ENCODE data around the gene RAB23. TPM values are rescaled to one million over a fixed set of nuclear protein-coding genes. Genes with fewer than 3 reads are reported as not detected.

Gene RAB23
- total RNA-seq, 2 experiments from 2014 or later = 3.5 to 4.1 TPM

DNA sequence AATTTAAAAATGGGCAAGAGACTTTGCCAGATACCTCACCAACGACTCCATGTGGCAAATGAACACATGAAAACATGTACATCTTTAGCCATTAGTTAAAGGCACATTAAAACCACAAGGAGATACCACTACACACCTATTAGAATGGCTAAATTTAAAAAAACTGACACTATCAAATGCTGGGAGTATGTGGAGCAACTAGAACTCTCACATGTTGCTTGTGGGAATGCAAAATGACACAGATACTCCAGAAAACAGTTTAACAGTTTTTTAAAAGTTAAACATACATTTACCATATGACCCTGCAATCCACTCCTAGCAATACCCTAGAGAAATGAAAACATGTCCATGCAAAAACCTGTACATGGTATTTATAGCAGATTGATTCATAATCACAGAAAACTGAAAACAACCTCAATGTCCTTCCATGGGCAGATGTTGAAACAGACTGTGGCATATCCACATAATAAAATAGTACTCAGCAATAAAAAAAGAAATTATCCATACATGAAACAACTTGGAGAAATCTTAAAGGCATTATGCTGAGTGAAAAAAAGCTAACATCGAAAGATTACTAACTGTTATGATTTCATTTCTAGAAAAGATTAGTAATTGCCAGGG lies 1.9 kb downstream of the RAB23 start:
- H3K36me3 ChIP-seq (ENCODE audit: insufficient read depth, low read length) = no peaks in the 10 kb centered on the region; the same call in 1 of the 2 replicates
- H3K9me3 ChIP-seq (ENCODE audit: low read length) = 0 out of 2 replicates have a peak, but pooled peaks cover 6% of the 10 kb centered on the region
- H4K20me1 ChIP-seq (ENCODE audit: insufficient read depth, low read length) = 0 out of 2 replicates have a peak, but pooled peaks cover 8% of the 10 kb centered on the region
- no TSS peak for BruUV-seq (replicated peaks)
- H3K27ac ChIP-seq (ENCODE audit: low read depth, low read length, poor library complexity, severe bottlenecking) = no peak overlapping the region
- H3K9me2 ChIP-seq (ENCODE audit: insufficient read depth, low read length) = no peaks in the 10 kb centered on the region
- intact Hi-C loops (cut with micrococcal nuclease; ENCODE audit: unreplicated experiment) = no loop called here
- no peak overlapping the region for H2AFZ ChIP-seq (ENCODE audit: low read length)
- ChIA-PET POLR2A (interaction anchor here (1.0 kb wide), 1 partner anchor 9 kb away, joined by 6 read pairs; no protein-coding TSS in a partner anchor), CTCF (ENCODE audit: unreplicated experiment) (no interaction called here)
- peaks cover 15% of the 10 kb centered on the region for H3K4me1 ChIP-seq (ENCODE audit: insufficient read depth, low read length, poor library complexity, severe bottlenecking)
- no peak for DNase-seq (ENCODE audit: low spot score)
- peak overlapping the region; percentile 6; the same call in 1 of the 2 replicates for H3K4me2 ChIP-seq (ENCODE audit: low read length)
- H3K4me3 ChIP-seq (ENCODE audit: low read depth, low read length, poor library complexity, severe bottlenecking) = no peak overlapping the region
- H3K79me2 ChIP-seq (ENCODE audit: insufficient read depth, low read depth, low read length) = peaks cover 13% of the 10 kb centered on the region; the same call in 1 of the 2 replicates
- TF ChIP-seq, protein P1, sequence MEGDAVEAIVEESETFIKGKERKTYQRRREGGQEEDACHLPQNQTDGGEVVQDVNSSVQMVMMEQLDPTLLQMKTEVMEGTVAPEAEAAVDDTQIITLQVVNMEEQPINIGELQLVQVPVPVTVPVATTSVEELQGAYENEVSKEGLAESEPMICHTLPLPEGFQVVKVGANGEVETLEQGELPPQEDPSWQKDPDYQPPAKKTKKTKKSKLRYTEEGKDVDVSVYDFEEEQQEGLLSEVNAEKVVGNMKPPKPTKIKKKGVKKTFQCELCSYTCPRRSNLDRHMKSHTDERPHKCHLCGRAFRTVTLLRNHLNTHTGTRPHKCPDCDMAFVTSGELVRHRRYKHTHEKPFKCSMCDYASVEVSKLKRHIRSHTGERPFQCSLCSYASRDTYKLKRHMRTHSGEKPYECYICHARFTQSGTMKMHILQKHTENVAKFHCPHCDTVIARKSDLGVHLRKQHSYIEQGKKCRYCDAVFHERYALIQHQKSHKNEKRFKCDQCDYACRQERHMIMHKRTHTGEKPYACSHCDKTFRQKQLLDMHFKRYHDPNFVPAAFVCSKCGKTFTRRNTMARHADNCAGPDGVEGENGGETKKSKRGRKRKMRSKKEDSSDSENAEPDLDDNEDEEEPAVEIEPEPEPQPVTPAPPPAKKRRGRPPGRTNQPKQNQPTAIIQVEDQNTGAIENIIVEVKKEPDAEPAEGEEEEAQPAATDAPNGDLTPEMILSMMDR (conservative IDR thresholded peaks at IDR 0.05; ENCODE audit: low read length) = no peak
- no peak for TF ChIP-seq EZH2phosphoT487 (IDR thresholded peaks at IDR 0.05; ENCODE audit: borderline replicate concordance, low read depth, low read length)

DNA sequence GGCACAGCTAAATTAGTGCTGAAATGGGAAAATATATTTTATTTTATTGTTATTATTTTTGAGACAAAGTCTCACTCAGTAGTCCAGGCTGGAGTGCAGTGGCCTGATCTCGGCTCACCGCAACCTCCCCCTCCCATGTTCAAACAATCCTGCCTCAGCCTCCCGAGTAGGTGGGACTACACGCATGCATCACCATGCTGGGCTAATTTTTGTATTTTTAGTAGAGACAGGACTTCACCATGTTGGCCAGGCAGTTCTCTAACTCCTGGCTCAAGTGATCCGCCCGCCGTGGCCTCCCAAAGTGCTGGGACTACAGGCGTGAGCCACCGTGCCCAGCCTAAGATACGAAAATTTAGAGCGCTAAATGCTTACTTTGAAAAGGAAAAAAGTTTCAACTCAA lies 4.8 kb downstream of the RAB23 start:
- CTCF ChIA-PET (ENCODE audit: unreplicated experiment) = no interaction called here

More for the DNA sequence above, 4.8 kb downstream of the RAB23 start:
- TF ChIP-seq, protein P1 (conservative IDR thresholded peaks at IDR 0.05; ENCODE audit: low read length) = no peak
- TF ChIP-seq EZH2phosphoT487 (IDR thresholded peaks at IDR 0.05; ENCODE audit: borderline replicate concordance, low read depth, low read length) = no peak
- Histone ChIP-seq H3K36me3 (ENCODE audit: insufficient read depth, low read length) (no peaks in the 10 kb centered on the region; the same call in 1 of the 2 replicates), H4K20me1 (ENCODE audit: insufficient read depth, low read length) (0 out of 2 replicates have a peak, but pooled peaks cover 8% of the 10 kb centered on the region), H3K4me3 (ENCODE audit: low read depth, low read length, poor library complexity, severe bottlenecking) (no peak overlapping the region), H3K9me2 (ENCODE audit: insufficient read depth, low read length) (no peaks in the 10 kb centered on the region), H3K4me2 (ENCODE audit: low read length) (no peak overlapping the region), H2AFZ (ENCODE audit: low read length) (no peak overlapping the region), H3K27ac (ENCODE audit: low read depth, low read length, poor library complexity, severe bottlenecking) (no peak overlapping the region), H3K9me3 (ENCODE audit: low read length) (0 out of 2 replicates have a peak, but pooled peaks cover 6% of the 10 kb centered on the region), H3K79me2 (ENCODE audit: insufficient read depth, low read depth, low read length) (peaks cover 13% of the 10 kb centered on the region; the same call in 1 of the 2 replicates), H3K4me1 (ENCODE audit: insufficient read depth, low read length, poor library complexity, severe bottlenecking) (peaks cover 10% of the 10 kb centered on the region)
- POLR2A ChIA-PET = interaction anchor here (0.6 to 0.7 kb wide), 2 partner anchors 14 to 252 kb away, joined by 3 to 7 read pairs; no protein-coding TSS in a partner anchor
- no peak for DNase-seq (ENCODE audit: low spot score)
- no TSS peak for BruUV-seq (replicated peaks)
- intact Hi-C loops (cut with micrococcal nuclease; ENCODE audit: unreplicated experiment) = no loop called here
